Muscle of back (tissue), 13 donors: Measurements from ENCODE around the gene PLEKHH1. TPM values are rescaled to one million over a fixed set of nuclear protein-coding genes. Genes with fewer than 3 reads are reported as not detected.

Experiments
- DNase-seq, 3 donors: peaks; one replicate each; pipeline versions ENCODE4 v3.0.0 to v3.0.0-alpha.2; 2013
- long read RNA-seq, 9 donors: transcript quantifications; one replicate each; lab custom pipeline, GENCODE V29; 2026
- polyA plus RNA-seq, 10 donors: library from polyadenylated mRNA; unstranded; fragments of 120-200 nt; gene quantifications; one replicate each; pipeline ENCODE4 v1.2.1, GENCODE V29; 2013; ENCODE audit not compliant: insufficient read length in 10 of 10

Gene PLEKHH1
- polyA plus RNA-seq = 1 to 10 TPM; 1.0 to 3.2 (median 1.7) TPM
- long read RNA-seq, donor 1, partial matches to known transcripts = 9 of 9 reads
- long read RNA-seq, donor 1, other reads (novel, unspliced or antisense) = 0 of 9 reads
- long read RNA-seq, donor 2, partial matches to known transcripts = 0 of 13 reads
- long read RNA-seq, donor 2, other reads (novel, unspliced or antisense) = 13 of 13 reads
- long read RNA-seq, donor 3 = 0 reads
- long read RNA-seq, donor 4, partial matches to known transcripts = 0 of 17 reads
- long read RNA-seq, donor 4, other reads (novel, unspliced or antisense) = 17 of 17 reads
- long read RNA-seq, donor 5 = 0 reads
- long read RNA-seq, donor 6 = 0 reads
- long read RNA-seq, donor 7 = 0 reads
- long read RNA-seq, donor 8 = 0 reads
- long read RNA-seq, donor 9 = 0 reads

- DNase-seq = peak; percentile 29 to 81 (median 63)
Observed at GRCh38 chr14:67532998-67533753, at the start of gene PLEKHH1. Gene PLEKHH1, plus strand, starts transcription at chr14:67533290. Its CDS starts 8,578 bp downstream, at chr14:67541868.

GRCh38 chr14:67483579-67484285, 49.4 kb upstream of the PLEKHH1 start:
- DNase-seq = no peak

GRCh38 chr14:67485501-67486095, 47.5 kb upstream of the PLEKHH1 start:
- peak in 2 of 3 donors; percentile 9 to 26 for DNase-seq

- DNase-seq = no peak
Observed at GRCh38 chr14:67486890-67487289, 46.2 kb upstream of the PLEKHH1 start.

- no peak for DNase-seq
Observed at GRCh38 chr14:67487332-67487731, 45.8 kb upstream of the PLEKHH1 start.

- peak in 1 of 3 donors; percentile 30 for DNase-seq
Observed at GRCh38 chr14:67487937-67488893, 44.9 kb upstream of the PLEKHH1 start, which contains the start of gene TMEM229B. Gene TMEM229B, minus strand, starts transcription at chr14:67488721. Its CDS starts 14,798 bp downstream, at chr14:67473923.

GRCh38 chr14:67490196-67490595, 42.9 kb upstream of the PLEKHH1 start:
- DNase-seq = no peak

- no peak for DNase-seq
Observed at GRCh38 chr14:67491285-67491684, 41.8 kb upstream of the PLEKHH1 start.

GRCh38 chr14:67491741-67492507, 41.2 kb upstream of the PLEKHH1 start:
- peak in 2 of 3 donors; percentile 28 to 31 for DNase-seq

- DNase-seq = no peak
Observed at GRCh38 chr14:67492538-67492937, 40.6 kb upstream of the PLEKHH1 start.

GRCh38 chr14:67493092-67493717, 39.9 kb upstream of the PLEKHH1 start:
- no peak for DNase-seq

- no peak for DNase-seq
Observed at GRCh38 chr14:67495827-67496226, 37.3 kb upstream of the PLEKHH1 start.

GRCh38 chr14:67497216-67497615, 35.9 kb upstream of the PLEKHH1 start:
- DNase-seq = no peak

- DNase-seq = no peak
Observed at GRCh38 chr14:67497716-67498115, 35.4 kb upstream of the PLEKHH1 start.

GRCh38 chr14:67500981-67501380, 32.1 kb upstream of the PLEKHH1 start:
- DNase-seq = no peak

GRCh38 chr14:67501670-67502069, 31.4 kb upstream of the PLEKHH1 start:
- no peak for DNase-seq

GRCh38 chr14:67502867-67503266, 30.2 kb upstream of the PLEKHH1 start:
- DNase-seq = no peak

- no peak for DNase-seq
Observed at GRCh38 chr14:67503331-67503730, 29.8 kb upstream of the PLEKHH1 start.

- DNase-seq = no peak
Observed at GRCh38 chr14:67505254-67505653, 27.8 kb upstream of the PLEKHH1 start.
